Amygdala (tissue), 56 donors: ENCODE data around the gene OR5A2.
"Not testable (repeated sequence)": the region's sequence is repeated elsewhere in the genome, so short reads cannot be mapped to it uniquely, and the experiment has no call there.

Experiments
- DNase-seq, 56 donors: peaks; one replicate each; lab custom pipeline; 2025; lab: John Stamatoyannopoulos, UW

Gene OR5A2

GRCh38 chr11:59400461-59401261 is 25.6 kb downstream of the OR5A2 start:
- DNase-seq = no peak

GRCh38 chr11:59394186-59394585 is 32.0 kb downstream of the OR5A2 start:
- no peak for DNase-seq

- DNase-seq = no peak
Observed at GRCh38 chr11:59380263-59381059, 45.8 kb downstream of the OR5A2 start.

GRCh38 chr11:59372324-59372723 is 53.9 kb downstream of the OR5A2 start:
- DNase-seq = not testable (repeated sequence)

- peak in 1 of 56 donors; percentile 12 for DNase-seq
Observed at GRCh38 chr11:59368238-59369022, 57.8 kb downstream of the OR5A2 start.
